ENCODE results near the gene IL17B.

GRCh38 chr5:149426931-149427330 lies 47.8 kb upstream of the IL17B start:
- TF ChIP-seq CTCF (IDR thresholded peaks at IDR 0.05), result no peak
- no peak for TF ChIP-seq EP300 (IDR thresholded peaks at IDR 0.05)

Measured in upper lobe of left lung (tissue), 4 donors.